H9 (cell line): ENCODE results near the gene SULF2. TPM values are rescaled to one million over a fixed set of nuclear protein-coding genes. Genes with fewer than 3 reads are reported as not detected.

ENCODE experiments used
- DNase-seq: peaks from one replicate; pipeline ENCODE4 v3.0.0-alpha.2; 2017
- H2AFZ ChIP-seq: one replicate; pipeline ENCODE4 v1.6.1; 2013; ENCODE audit warnings: mild to moderate bottlenecking, low read length, control low read depth, moderate library complexity
- H2AK5ac ChIP-seq: 2 replicates; pipeline ENCODE4 v1.6.1; 2013; ENCODE audit warnings: low read length, control low read depth, mixed read lengths; ENCODE audit not compliant: insufficient read length
- H2BK120ac ChIP-seq: one replicate; pipeline ENCODE4 v1.6.1; 2013; ENCODE audit warnings: low read depth, mild to moderate bottlenecking, low read length, control low read depth, inconsistent platforms; ENCODE audit not compliant: poor library complexity, severe bottlenecking
- H2BK12ac ChIP-seq: 2 replicates; pipeline ENCODE4 v1.6.1; 2013; ENCODE audit warnings: low read length, control low read depth, mixed read lengths, low read depth; ENCODE audit not compliant: insufficient read length
- H2BK15ac ChIP-seq: 2 replicates; pipeline ENCODE4 v1.6.1; 2013; ENCODE audit warnings: low read depth, low read length, control low read depth
- H2BK20ac ChIP-seq: one replicate; pipeline ENCODE4 v1.6.1; 2013; ENCODE audit warnings: low read depth, mild to moderate bottlenecking, low read length, control low read depth, inconsistent platforms; ENCODE audit not compliant: poor library complexity, severe bottlenecking
- H2BK5ac ChIP-seq: 2 replicates; pipeline ENCODE4 v1.6.1; 2013; ENCODE audit warnings: low read length, control low read depth, mixed read lengths; ENCODE audit not compliant: insufficient read length
- H3K14ac ChIP-seq: 2 replicates; pipeline ENCODE4 v1.6.1; 2013; ENCODE audit warnings: low read length, control low read depth; ENCODE audit not compliant: insufficient read depth
- H3K18ac ChIP-seq: 2 replicates; pipeline ENCODE4 v1.6.1; 2013; ENCODE audit warnings: low read depth, mild to moderate bottlenecking, mixed read lengths, low read length, control low read depth; ENCODE audit not compliant: insufficient read length
- H3K23ac ChIP-seq: 2 replicates; pipeline ENCODE4 v1.6.1; 2013; ENCODE audit warnings: low read length, control low read depth, mixed read lengths, low read depth; ENCODE audit not compliant: insufficient read length
- H3K23me2 ChIP-seq: 2 replicates; pipeline ENCODE4 v1.6.1; 2013; ENCODE audit warnings: low read depth, mild to moderate bottlenecking, mixed read lengths, low read length, control low read depth; ENCODE audit not compliant: insufficient read length, poor library complexity, severe bottlenecking
- H3K27ac ChIP-seq: 2 replicates; pipeline ENCODE4 v1.5.1; 2013; ENCODE audit warnings: low read length, control low read depth, mixed read lengths, low read depth; ENCODE audit not compliant: insufficient read length
- H3K27me3 ChIP-seq: 2 replicates; pipeline ENCODE4 v1.6.1; 2013; ENCODE audit warnings: low read length, control low read depth, inconsistent platforms; ENCODE audit not compliant: insufficient read depth
- H3K4ac ChIP-seq: 2 replicates; pipeline ENCODE4 v1.6.1; 2013; ENCODE audit warnings: low read depth, mild to moderate bottlenecking, control low read depth, inconsistent platforms, low read length, moderate library complexity
- H3K4me1 ChIP-seq: 2 replicates; pipeline ENCODE4 v1.6.1; 2013; ENCODE audit warnings: low read length, control low read depth, inconsistent platforms; ENCODE audit not compliant: insufficient read depth
- H3K4me2 ChIP-seq: 2 replicates; pipeline ENCODE4 v1.6.1; 2013; ENCODE audit warnings: low read length, control low read depth, mixed read lengths; ENCODE audit not compliant: insufficient read length, insufficient read depth
- H3K56ac ChIP-seq: 2 replicates; pipeline ENCODE4 v1.6.1; 2013; ENCODE audit warnings: low read depth, mild to moderate bottlenecking, mixed read lengths, low read length, control low read depth; ENCODE audit not compliant: insufficient read length
- H3K79me1 ChIP-seq: 2 replicates; pipeline ENCODE4 v1.6.1; 2013; ENCODE audit warnings: low read depth, mild to moderate bottlenecking, moderate library complexity, low read length, control low read depth, inconsistent platforms; ENCODE audit not compliant: insufficient read depth, poor library complexity, severe bottlenecking
- H3K79me2 ChIP-seq: 2 replicates; pipeline ENCODE4 v1.6.1; 2013; ENCODE audit warnings: low read length, control low read depth, inconsistent platforms; ENCODE audit not compliant: insufficient read depth
- H3K9ac ChIP-seq: 2 replicates; pipeline ENCODE4 v1.6.1; 2013; ENCODE audit warnings: low read length, control low read depth, mixed read lengths; ENCODE audit not compliant: insufficient read length; ENCODE audit errors: extremely low read depth
- H3K9me3 ChIP-seq: one replicate; pipeline ENCODE4 v1.6.1; 2013; ENCODE audit warnings: low read depth, low read length, inconsistent platforms; ENCODE audit not compliant: control insufficient read depth
- H3T11ph ChIP-seq: one replicate; pipeline ENCODE4 v1.6.1; 2013; ENCODE audit warnings: mild to moderate bottlenecking, low read length, control low read depth, inconsistent platforms
- H4K20me1 ChIP-seq: one replicate; pipeline ENCODE4 v1.6.1; 2013; ENCODE audit not compliant: control insufficient read depth, insufficient read length, insufficient read depth
- H4K5ac ChIP-seq: 2 replicates; pipeline ENCODE4 v1.6.1; 2013; ENCODE audit warnings: low read depth, mild to moderate bottlenecking, mixed read lengths, low read length, control low read depth; ENCODE audit not compliant: insufficient read length
- H4K8ac ChIP-seq: replicated peaks from 2 replicates; pipeline ENCODE4 v1.6.1; 2013; ENCODE audit warnings: low read length, control low read depth, mixed read lengths, low read depth; ENCODE audit not compliant: insufficient read length
- H4K91ac ChIP-seq: 2 replicates; pipeline ENCODE4 v1.6.1; 2013; ENCODE audit warnings: low read depth, mild to moderate bottlenecking, moderate library complexity, mixed read lengths, low read length, control low read depth; ENCODE audit not compliant: insufficient read length
- H3K27ac Mint-ChIP-seq, 3 experiments: 2 replicates in 2 of 3; 3 replicates in 1 of 3; pipeline ENCODE4 v1.8.0; 2020 to 2021; ENCODE audit warnings: mixed read lengths in 3 of 3, mild to moderate bottlenecking in 1 of 3, moderate library complexity in 1 of 3
- H3K27me3 Mint-ChIP-seq: 2 replicates; pipeline ENCODE4 v1.8.0; 2021; ENCODE audit warnings: low read depth, mild to moderate bottlenecking, moderate library complexity, mixed read lengths
- H3K36me3 Mint-ChIP-seq, 3 experiments: 2 replicates in 2 of 3; 3 replicates in 1 of 3; pipeline ENCODE4 v1.8.0; 2020 to 2021; ENCODE audit warnings: low read depth in 3 of 3, mixed read lengths in 3 of 3; ENCODE audit not compliant: insufficient read depth in 1 of 3
- H3K4me1 Mint-ChIP-seq, 2 experiments: 2 replicates each; pipeline ENCODE4 v1.8.0; 2020; ENCODE audit warnings: mixed read lengths in 2 of 2
- H3K4me3 Mint-ChIP-seq, 2 experiments: 2 replicates in 1 of 2; 3 replicates in 1 of 2; pipeline ENCODE4 v1.8.0; 2020 to 2021; ENCODE audit warnings: mild to moderate bottlenecking in 2 of 2, mixed read lengths in 2 of 2, moderate library complexity in 1 of 2
- H3K9me3 Mint-ChIP-seq, 2 experiments: 2 replicates in 1 of 2; 3 replicates in 1 of 2; pipeline ENCODE4 v1.8.0; 2020; ENCODE audit warnings: mild to moderate bottlenecking in 2 of 2, mixed read lengths in 2 of 2, moderate library complexity in 1 of 2
- CTCF ChIP-seq: fragments of 200-600 bp; sonication (generic); conservative IDR thresholded peaks from 3 replicates; pipeline ENCODE4 v1.8.0; 2021; ENCODE audit warnings: antibody characterized with exemption, mild to moderate bottlenecking
- WGBS: extraction: QIAGEN DNeasy Blood & Tissue Kit; methylation state at CpG from one replicate; pipeline ENCODE4 v1.1.7; 2013; ENCODE audit warnings: missing lambda C conversion rate, low lambda C conversion rate, mixed read lengths; ENCODE audit not compliant: insufficient read length; ENCODE audit errors: extremely low coverage; 5-methylcytosine and 5-hydroxymethylcytosine counted together
- total RNA-seq: library from RNA; stranded (reverse); gene quantifications from 2 replicates; pipeline ENCODE4 v1.2.1, GENCODE V29; 2021

SULF2 gene
- total RNA-seq, 1 experiment from 2014 or later = 31.2 TPM

- DNase-seq = no peak
- H3K9me3 ChIP-seq = no peaks in the 10 kb centered on the region
- H3K4me1 Mint-ChIP-seq = peaks cover 12 to 13% of the 10 kb centered on the region in 2 experiments
- H3K27me3 Mint-ChIP-seq = no peaks in the 10 kb centered on the region; the same call in 1 of the 2 replicates
- H4K91ac ChIP-seq = no peak overlapping the region
- H3K79me2 ChIP-seq = no peaks in the 10 kb centered on the region
- no peak overlapping the region for H3K56ac ChIP-seq
- H3K9me3 Mint-ChIP-seq = peaks cover 4 to 6% of the 10 kb centered on the region in 2 experiments
- H3K18ac ChIP-seq = no peak overlapping the region
- no peaks in the 10 kb centered on the region; the same call in 1 of the 2 replicates for H3K4me1 ChIP-seq
- H3K79me1 ChIP-seq = no peaks in the 10 kb centered on the region
- no peaks in the 10 kb centered on the region for H3K27me3 ChIP-seq
- no peak overlapping the region for H4K8ac ChIP-seq
- H3K23ac ChIP-seq = no peak overlapping the region
- H4K5ac ChIP-seq = peak overlapping the region; percentile 28
- no peak overlapping the region for H2BK20ac ChIP-seq
- H2AK5ac ChIP-seq = no peak overlapping the region
- H2BK12ac ChIP-seq = no peak overlapping the region
- H3K4ac ChIP-seq = no peak overlapping the region
- H2BK15ac ChIP-seq = no peak overlapping the region
- H2BK120ac ChIP-seq = no peak overlapping the region
- H3K14ac ChIP-seq = no peak overlapping the region
- no CpG with 5 or more reads among the region's 17 CpGs for WGBS
- H3K27ac ChIP-seq = no peak overlapping the region
- peak overlapping the region in 2 of 3 experiments; percentile 11 to 92; a peak in 3 of 7 replicates for H3K27ac Mint-ChIP-seq
- no peak overlapping the region for H3K4me2 ChIP-seq
- H3K36me3 Mint-ChIP-seq = peaks cover 3 to 10% (median 7%) of the 10 kb centered on the region in 3 experiments; a peak in 5 of 7 replicates
- no peak overlapping the region for H3T11ph ChIP-seq
- H2BK5ac ChIP-seq = no peak overlapping the region
- H3K4me3 Mint-ChIP-seq = no peak overlapping the region
- no peaks in the 10 kb centered on the region for H3K23me2 ChIP-seq
- no peak for TF ChIP-seq CTCF
- no peak overlapping the region for H3K9ac ChIP-seq
- no peak overlapping the region for H2AFZ ChIP-seq
- no peaks in the 10 kb centered on the region for H4K20me1 ChIP-seq
Measured at GRCh38 chr20:47727909-47728361, 57.3 kb downstream of the SULF2 start.
